ENCODE results near the gene ALDH6A1. TPM values are rescaled to one million over a fixed set of nuclear protein-coding genes. Genes with fewer than 3 reads are reported as not detected.

ALDH6A1 gene
- 31.3 and 32.1 TPM in 2 replicates for total RNA-seq

DNA sequence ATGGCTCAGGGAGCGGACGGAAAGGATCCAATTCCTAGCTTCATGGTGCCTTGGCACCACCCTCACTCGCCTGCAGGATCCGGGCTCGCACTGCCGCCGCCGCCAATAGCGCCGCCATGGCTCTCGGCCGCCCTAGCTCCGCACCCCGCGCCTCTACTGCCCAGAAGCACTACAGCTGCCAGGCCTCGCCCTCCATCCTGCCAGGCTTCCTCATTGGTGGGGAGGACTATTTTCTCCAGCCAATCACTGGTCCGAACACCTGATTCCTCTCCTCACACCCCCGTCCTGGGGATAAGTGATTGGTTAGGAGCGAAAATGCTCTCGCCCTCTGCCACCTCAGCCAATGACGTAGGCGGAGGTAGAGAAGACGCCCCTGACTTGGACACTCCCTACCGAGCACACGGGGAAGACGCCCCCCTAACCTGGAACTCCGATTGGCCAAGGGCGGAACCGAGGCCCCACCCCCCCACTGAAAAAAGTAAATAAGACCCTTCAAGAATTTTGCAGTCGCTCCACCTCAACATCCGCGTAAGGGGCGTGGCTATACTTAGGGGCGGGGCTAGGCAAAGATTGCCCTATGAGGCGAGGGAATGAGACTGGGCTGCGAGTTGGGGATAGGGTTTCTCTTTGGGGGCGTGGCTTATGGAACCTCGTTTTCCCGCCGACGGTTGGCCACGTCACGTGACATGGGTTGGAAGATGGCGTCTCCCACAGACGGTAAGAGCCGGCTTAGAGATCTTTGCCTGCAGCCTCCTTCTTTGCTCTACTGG lies at the start of gene ALDH6A1, which contains the start of gene LIN52:
ALDH6A1 (minus strand) TSS at position 177 of the 770 bp plus-strand sequence; CDS start at position 118, 59 bp downstream.
LIN52 (plus strand) TSS at position 680 of the 770 bp plus-strand sequence; CDS start at position 699, 19 bp downstream.

GRCh38 chr14:74018586-74019407 lies 65.5 kb downstream of the ALDH6A1 start, which contains the start of the genes BBOF1 and ENTPD5:
BBOF1 (plus strand) TSS chr14:74019349; CDS start chr14:74019479, 130 bp downstream.
ENTPD5 (minus strand) TSS chr14:74019288; CDS start chr14:73988102, 31,186 bp downstream.

Other genes starting within 250 kb of the ALDH6A1 start
- gene PTGR2, start 232.6 kb downstream of the ALDH6A1 start, total RNA-seq, result 4.9 and 10.3 TPM in 2 replicates
- gene ZNF410, start 197.6 kb downstream of the ALDH6A1 start, total RNA-seq, result 24.8 and 47.4 TPM in 2 replicates
- gene FAM161B, start 134.4 kb downstream of the ALDH6A1 start, total RNA-seq, result 3.1 and 3.9 TPM in 2 replicates
- 29.1 and 31.6 TPM in 2 replicates for gene COQ6, start 134.2 kb downstream of the ALDH6A1 start, total RNA-seq
- 5.9 and 6.1 TPM in 2 replicates for gene ENTPD5, start 65.2 kb downstream of the ALDH6A1 start, total RNA-seq
- gene BBOF1, start 65.1 kb downstream of the ALDH6A1 start, total RNA-seq, result 5.8 and 6.2 TPM in 2 replicates
- gene LIN52, start 503 bp upstream of the ALDH6A1 start, total RNA-seq, result 4.6 and 8.5 TPM in 2 replicates
- not detected in 2 replicates for gene VSX2, start 155.0 kb upstream of the ALDH6A1 start, total RNA-seq
- 18.8 and 24.9 TPM in 2 replicates for gene ABCD4, start 218.5 kb upstream of the ALDH6A1 start, total RNA-seq